HCT116 (cell line): Measurements from ENCODE around the gene RDH8. TPM values are rescaled to one million over a fixed set of nuclear protein-coding genes. Genes with fewer than 3 reads are reported as not detected.

Experiments used
- ATAC-seq: fragments of 200-7000 bp; cut with Tn5 transposase; 2 replicates; pipeline ENCODE4 v1.9.1; 2020; ENCODE audit warnings: mild to moderate bottlenecking, moderate library complexity
- BruUV-seq: library from RNA; stranded (reverse); fragments of 400-500 nt; replicated peaks from 2 replicates; lab custom pipeline; 2021; lab: Mats Ljungman, UMichigan
- CTCF ChIA-PET: fragments of 300-600 bp; sonication (Branson Sonifier 250); formaldehyde crosslinking; loops from one replicate; lab custom pipeline; 2021; ENCODE audit warnings: antibody characterized with exemption; lab: Charles Lee
- POLR2A ChIA-PET: fragments of 300-600, 350-600 bp; sonication (Branson Sonifier 250); formaldehyde crosslinking; loops from one replicate; lab custom pipeline; 2021; ENCODE audit warnings: antibody characterized with exemption; lab: Charles Lee
- RAD21 ChIA-PET, 2 experiments: fragments of 300-600 bp; sonication (Branson Sonifier 250); formaldehyde crosslinking; loops; one replicate each; lab custom pipeline; 2023; ENCODE audit warnings: low total read pairs in 2 of 2; ENCODE audit not compliant: uncharacterized antibody in 2 of 2, unreplicated experiment in 2 of 2, low non-redundant PET in 1 of 2; lab: Charles Lee
- DNase-seq: peaks from one replicate; pipeline ENCODE4 v3.0.0-alpha.2; 2010; ENCODE audit warnings: low read depth, low spot score
- H2AFZ ChIP-seq: fragments of 200-600 bp; shearing (Covaris generic), sonication (generic); 2 replicates; pipeline ENCODE4 v1.6.1; 2017; ENCODE audit warnings: low read depth, mixed run types, mixed read lengths, antibody characterized with exemption, low read length; ENCODE audit not compliant: poor library complexity, severe bottlenecking
- H3K27ac ChIP-seq: 2 replicates; pipeline ENCODE4 v1.5.1; 2012; ENCODE audit warnings: low read depth, low read length
- H3K27me3 ChIP-seq: fragments of 200-600 bp; sonication (generic); 2 replicates; pipeline ENCODE4 v1.6.1; 2016; ENCODE audit warnings: mixed run types, low read length, mixed read lengths; ENCODE audit not compliant: insufficient read depth
- H3K36me3 ChIP-seq, 2 experiments: fragments of 200-500 bp in 1 of 2; fragments of 200-600 bp in 1 of 2; sonication (Bioruptor generic) in 1 of 2; sonication (generic) in 1 of 2; 2 replicates each; pipeline versions ENCODE4 v1.5.1 to v1.6.1; 2014 to 2016; ENCODE audit warnings: low read length in 2 of 2, inconsistent platforms in 1 of 2, mixed read lengths in 1 of 2, mixed run types in 1 of 2; ENCODE audit not compliant: insufficient read depth in 2 of 2, control insufficient read depth in 1 of 2
- H3K4me1 ChIP-seq, 2 experiments: fragments of 200-600 bp in 1 of 2; sonication (generic) in 1 of 2; 2 replicates each; pipeline versions ENCODE4 v1.5.1 to v1.6.1; 2012 to 2017; ENCODE audit warnings: low read length in 2 of 2, inconsistent platforms in 1 of 2, mild to moderate bottlenecking in 1 of 2, mixed read lengths in 1 of 2, mixed run types in 1 of 2, moderate library complexity in 1 of 2; ENCODE audit not compliant: insufficient read depth in 2 of 2, control insufficient read depth in 1 of 2
- H3K4me2 ChIP-seq: fragments of 200-600 bp; sonication (generic); 2 replicates; pipeline ENCODE4 v1.6.1; 2017; ENCODE audit warnings: mixed run types, low read length, mixed read lengths
- H3K4me3 ChIP-seq, 2 experiments: fragments of 200-600 bp in 1 of 2; sonication (generic) in 1 of 2; replicated peaks in 1 of 2; 2 replicates each; pipeline ENCODE4 v1.5.1; 2011 to 2016; ENCODE audit warnings: low read length in 2 of 2, control low read depth in 1 of 2, low read depth in 1 of 2, mild to moderate bottlenecking in 1 of 2, mixed read lengths in 1 of 2, mixed run types in 1 of 2
- H3K79me2 ChIP-seq: fragments of 200-600 bp; sonication (generic); 2 replicates; pipeline ENCODE4 v1.6.1; 2017; ENCODE audit warnings: mild to moderate bottlenecking, mixed run types, low read length, moderate library complexity, mixed read lengths; ENCODE audit not compliant: insufficient read depth
- H3K9ac ChIP-seq: fragments of 200-600 bp; sonication (generic); 2 replicates; pipeline ENCODE4 v1.6.1; 2016; ENCODE audit warnings: low read length, mixed read lengths
- H3K9me2 ChIP-seq: fragments of 200-600 bp; sonication (generic), shearing (Covaris generic); 2 replicates; pipeline ENCODE4 v1.6.1; 2017; ENCODE audit warnings: mixed run types, mild to moderate bottlenecking, moderate library complexity; ENCODE audit not compliant: insufficient read depth
- H3K9me3 ChIP-seq, 2 experiments: fragments of 200-500 bp in 1 of 2; fragments of 200-600 bp in 1 of 2; sonication (Bioruptor generic) in 1 of 2; sonication (generic) in 1 of 2; 2 replicates each; pipeline ENCODE4 v1.6.1; 2014 to 2017; ENCODE audit warnings: low read length in 2 of 2, mixed read lengths in 2 of 2, inconsistent platforms in 1 of 2, low read depth in 1 of 2, mild to moderate bottlenecking in 1 of 2, mixed run types in 1 of 2, moderate library complexity in 1 of 2; ENCODE audit not compliant: control insufficient read depth in 1 of 2, insufficient read depth in 1 of 2
- H4K20me1 ChIP-seq: fragments of 200-600 bp; sonication (generic), shearing (Covaris generic); 2 replicates; pipeline ENCODE4 v1.6.1; 2017; ENCODE audit warnings: mixed run types, mild to moderate bottlenecking, moderate library complexity; ENCODE audit not compliant: insufficient read depth
- ATF3 ChIP-seq: IDR thresholded peaks from 2 replicates; pipeline ENCODE4 v1.6.1; 2012
- CBX3 ChIP-seq: IDR thresholded peaks from 2 replicates; pipeline ENCODE4 v1.6.1; 2012; ENCODE audit warnings: low read depth
- EGR1 ChIP-seq: IDR thresholded peaks from 2 replicates; pipeline ENCODE4 v1.6.1; 2012; ENCODE audit warnings: low read depth
- ELF1 ChIP-seq: IDR thresholded peaks from 2 replicates; pipeline ENCODE4 v1.6.1; 2012; ENCODE audit warnings: low read depth, borderline replicate concordance
- JUND ChIP-seq: IDR thresholded peaks from 2 replicates; pipeline ENCODE4 v1.6.1; 2012
- POLR2A ChIP-seq: IDR thresholded peaks from 2 replicates; pipeline ENCODE4 v1.7.0; 2011; ENCODE audit warnings: borderline replicate concordance; ENCODE audit not compliant: insufficient read depth, insufficient read length; ENCODE audit errors: extremely low read depth
- POLR2AphosphoS5 ChIP-seq: IDR thresholded peaks from 2 replicates; pipeline ENCODE4 v1.6.1; 2011; ENCODE audit warnings: mild to moderate bottlenecking, low read depth, low read length, moderate library complexity
- RAD21 ChIP-seq: IDR thresholded peaks from 2 replicates; pipeline ENCODE4 v1.6.1; 2012; ENCODE audit warnings: low read depth, mild to moderate bottlenecking
- REST ChIP-seq: IDR thresholded peaks from 2 replicates; pipeline ENCODE4 v1.6.1; 2012; ENCODE audit warnings: low read depth
- SIN3A ChIP-seq: IDR thresholded peaks from 2 replicates; pipeline ENCODE4 v1.6.1; 2012; ENCODE audit warnings: low read depth
- SRF ChIP-seq: IDR thresholded peaks from 2 replicates; pipeline ENCODE4 v1.6.1; 2012; ENCODE audit warnings: low read depth
- TCF7L2 ChIP-seq: IDR thresholded peaks from 2 replicates; pipeline ENCODE4 v1.7.0; 2011; ENCODE audit warnings: borderline replicate concordance, inconsistent platforms; ENCODE audit not compliant: insufficient read depth, insufficient read length; ENCODE audit errors: extremely low read depth
- ZFX ChIP-seq: fragments of 450-650 bp; IDR thresholded peaks from 2 replicates; pipeline ENCODE4 v1.6.1; 2017
- ZNF274 ChIP-seq: fragments of 200-500 bp; sonication (Bioruptor generic); IDR thresholded peaks from 2 replicates; pipeline ENCODE4 v1.6.1; 2014; ENCODE audit warnings: mild to moderate bottlenecking, low read depth, low read length, inconsistent platforms
- intact Hi-C: fragments of 100-400 bp; cut with micrococcal nuclease; formaldehyde crosslinking; loops from 2 replicates; pipeline ENCODE4 v1.10.0; 2022
- total RNA-seq: library from RNA; stranded (reverse); gene quantifications from one replicate; pipeline ENCODE4 v1.2.1, GENCODE V29; 2021; ENCODE audit not compliant: unreplicated experiment

Gene RDH8
- total RNA-seq, 1 experiment from 2014 or later, result not detected

DNA sequence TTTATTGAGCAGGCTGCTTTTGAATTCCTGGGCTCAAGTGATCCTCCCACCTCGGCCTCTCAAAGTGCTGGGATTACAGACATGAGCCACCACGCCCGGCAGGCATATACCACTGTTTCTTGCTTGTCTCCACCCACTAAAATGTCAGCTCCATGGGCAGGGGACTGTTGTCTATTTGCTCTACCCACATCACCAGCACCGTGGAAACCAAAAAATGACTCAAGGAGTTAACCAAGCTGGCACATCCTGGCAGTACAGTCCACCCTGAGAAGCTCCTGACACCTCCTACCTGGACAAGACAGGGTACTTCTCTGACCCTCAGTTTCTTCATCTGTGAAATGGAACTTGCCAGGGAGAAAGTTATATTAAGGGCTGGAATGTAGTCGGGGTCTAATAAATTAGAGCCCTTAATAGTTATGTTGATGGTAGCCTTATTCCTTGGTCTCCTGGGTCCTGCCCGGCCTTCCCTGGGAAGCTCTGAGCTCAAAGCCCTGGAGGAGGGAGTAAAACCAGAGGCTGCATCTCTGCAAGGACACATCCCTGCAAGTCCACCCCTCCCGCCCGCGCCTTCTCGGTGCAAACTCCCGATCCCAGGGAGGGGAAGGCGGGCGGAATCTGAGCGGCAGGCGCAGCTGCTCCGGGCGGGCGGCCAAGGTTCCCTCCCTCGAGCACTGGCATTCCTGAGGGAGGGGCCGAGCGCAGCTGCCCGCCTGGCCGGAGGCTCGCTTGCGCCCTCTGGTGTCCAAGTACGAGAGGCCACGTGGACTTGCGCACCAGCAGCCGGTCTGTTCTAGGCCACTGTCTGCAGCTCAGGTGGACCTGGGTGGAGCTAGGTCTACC lies 14.1 kb downstream of the RDH8 start (continued):
- peak; percentile 47 for TF ChIP-seq TCF7L2
- TF ChIP-seq SIN3A, result no peak
- peak; percentile 95 for TF ChIP-seq CBX3
- TF ChIP-seq EGR1, result no peak
- peak; percentile 93 for TF ChIP-seq RAD21

GRCh38 chr19:10033614-10034013 lies 20.3 kb downstream of the RDH8 start:
- H3K9me2 ChIP-seq, result no peaks in the 10 kb centered on the region
- H3K27ac ChIP-seq, result no peak overlapping the region
- no peak for TF ChIP-seq POLR2AphosphoS5
- DNase-seq, result no peak
- H3K36me3 ChIP-seq, result no peaks in the 10 kb centered on the region
- intact Hi-C loops, result no loop called here
- no peak overlapping the region for H2AFZ ChIP-seq
- H3K4me1 ChIP-seq, result peaks cover 0 to 5% of the 10 kb centered on the region in 2 experiments; a peak in 1 of 4 replicates
- ATAC-seq, result no peak
- no peak overlapping the region for H3K4me3 ChIP-seq
- no peak overlapping the region for H3K9ac ChIP-seq
- CTCF ChIA-PET, result no interaction called here
- RAD21 ChIA-PET, result no interaction called here
- no peak overlapping the region for H3K4me2 ChIP-seq
- no peaks in the 10 kb centered on the region for H3K9me3 ChIP-seq
- BruUV-seq, result no TSS peak
- POLR2A ChIA-PET, result no interaction called here
- no peaks in the 10 kb centered on the region for H4K20me1 ChIP-seq
- H3K27me3 ChIP-seq, result peaks cover 24% of the 10 kb centered on the region; the same call in 1 of the 2 replicates
- no peaks in the 10 kb centered on the region for H3K79me2 ChIP-seq

- CTCF ChIA-PET, result no interaction called here
- POLR2A ChIA-PET, result no interaction called here
- no peak for TF ChIP-seq ZFX
- no peak for TF ChIP-seq SRF
- TF ChIP-seq ATF3, result no peak
- no peak for TF ChIP-seq POLR2A
- TF ChIP-seq ELF1, result no peak
- TF ChIP-seq REST, result no peak
- TF ChIP-seq ZNF274, result no peak
- TF ChIP-seq CBX3, result no peak
- no peak for TF ChIP-seq TCF7L2
- TF ChIP-seq POLR2AphosphoS5, result no peak
- no peak for TF ChIP-seq EGR1
- TF ChIP-seq JUND, result no peak
- peaks cover 29% of the 10 kb centered on the region; the same call in 1 of the 2 replicates for H3K27me3 ChIP-seq
- H3K36me3 ChIP-seq, result no peaks in the 10 kb centered on the region
- RAD21 ChIA-PET, result no interaction called here
- H3K27ac ChIP-seq, result no peak overlapping the region
- no peaks in the 10 kb centered on the region for H3K79me2 ChIP-seq
- BruUV-seq, result no TSS peak
- intact Hi-C loops, result no loop called here
- no peak overlapping the region for H3K4me2 ChIP-seq
- ATAC-seq (no peak), DNase-seq (no peak)
- H3K9me2 ChIP-seq, result no peaks in the 10 kb centered on the region
- no peak overlapping the region for H3K9ac ChIP-seq
- H3K4me1 ChIP-seq, result peaks cover 0 to 5% of the 10 kb centered on the region in 2 experiments; a peak in 1 of 4 replicates
- no peaks in the 10 kb centered on the region for H4K20me1 ChIP-seq
- no peaks in the 10 kb centered on the region for H3K9me3 ChIP-seq
- no peak overlapping the region for H2AFZ ChIP-seq
- no peak overlapping the region for H3K4me3 ChIP-seq
Measured at GRCh38 chr19:10036601-10037071, 23.4 kb downstream of the RDH8 start.
